Measurements from ENCODE around the gene ARHGEF11.

Gene ARHGEF11

DNA sequence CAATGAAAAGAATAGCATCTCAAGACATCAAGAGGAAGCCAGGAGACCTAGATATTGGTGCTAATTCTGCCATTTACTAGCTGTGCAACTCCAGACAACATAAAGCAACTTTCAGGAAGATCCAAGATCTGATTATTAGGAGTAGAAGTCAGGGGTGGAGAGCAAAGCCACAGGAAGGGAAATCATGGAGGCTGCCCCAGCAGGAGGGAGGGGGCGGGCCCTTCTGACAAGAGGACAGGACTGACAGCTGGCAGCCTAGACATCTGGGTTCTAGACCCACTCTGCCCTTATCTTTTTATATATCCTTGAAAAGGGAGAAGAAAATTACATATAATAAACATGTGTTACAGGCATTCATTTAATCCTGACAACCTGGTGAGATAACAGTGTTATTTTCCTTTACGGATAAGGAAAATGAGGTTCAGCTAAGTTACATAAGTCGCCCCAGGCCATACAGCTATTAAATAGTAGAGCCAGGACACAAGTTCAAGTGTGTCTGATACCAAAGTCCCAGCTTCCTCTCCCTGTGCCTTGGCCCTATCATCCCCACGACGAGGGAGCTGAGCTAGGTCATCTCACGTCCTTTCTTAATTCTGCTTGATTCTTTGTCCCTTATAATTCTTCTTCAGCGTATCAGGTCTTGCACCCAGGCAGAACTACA, 46.6 kb downstream of the ARHGEF11 start:
- no peak for DNase-seq

DNA sequence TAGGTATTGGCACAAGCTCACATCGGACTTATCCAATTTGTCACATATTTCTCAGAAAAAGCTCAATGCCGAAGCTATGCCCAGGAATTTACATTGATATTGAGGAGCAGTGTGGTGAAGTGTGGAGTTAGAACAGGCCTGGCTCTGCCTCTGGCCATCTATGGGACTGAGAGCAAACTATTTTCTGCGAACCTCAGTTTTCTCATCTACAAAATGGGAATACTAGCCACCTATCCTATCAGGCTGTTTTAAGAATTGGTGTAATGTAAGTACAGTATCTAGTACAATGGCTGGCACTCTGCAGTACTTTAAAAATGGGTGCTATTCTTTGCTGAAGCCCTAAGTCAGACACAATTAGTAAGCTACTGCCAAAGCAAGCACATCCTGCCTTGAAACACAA, 47.2 kb downstream of the ARHGEF11 start:
- no peak for DNase-seq

DNA sequence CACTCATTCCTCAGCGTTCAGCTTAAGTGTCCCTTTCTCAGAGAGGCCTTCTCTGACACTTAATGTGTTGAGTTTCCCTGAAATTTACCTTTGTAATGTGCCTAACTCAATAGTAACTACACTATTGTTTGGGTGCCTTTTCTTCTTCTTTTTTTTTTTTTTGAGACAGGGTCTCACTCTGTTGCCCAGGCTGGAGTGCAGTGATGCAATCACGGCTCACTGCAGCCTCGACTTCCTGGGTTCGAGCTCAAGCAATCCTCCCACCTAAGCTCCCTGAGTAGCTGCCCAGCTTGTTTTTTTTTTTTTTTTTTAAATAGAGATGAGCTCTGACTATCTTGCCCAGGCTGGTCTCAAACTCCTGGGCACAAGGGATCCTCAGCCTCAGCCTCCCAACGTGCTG, 50.1 kb downstream of the ARHGEF11 start:
- no peak for DNase-seq

DNA sequence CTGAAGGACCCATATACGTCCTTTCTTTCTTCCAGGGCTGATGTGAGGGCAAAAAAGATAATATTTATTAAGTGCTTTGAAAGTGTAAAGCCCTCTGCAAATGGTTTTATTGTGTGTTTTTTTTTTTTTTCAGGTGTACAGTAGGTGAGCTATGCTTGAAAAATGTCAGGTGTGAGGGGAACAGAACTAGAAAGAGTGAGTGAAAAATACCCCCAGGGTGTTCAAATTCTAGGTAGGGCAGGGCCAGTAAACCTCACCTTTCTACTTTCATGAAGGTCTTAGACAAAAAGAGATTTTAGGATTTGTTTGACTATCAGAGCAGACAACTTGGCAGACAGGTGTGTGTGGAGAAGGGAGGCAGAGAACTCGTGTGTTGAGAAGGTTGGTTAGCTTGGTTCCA, 51.3 kb downstream of the ARHGEF11 start:
- DNase-seq: no peak

DNA sequence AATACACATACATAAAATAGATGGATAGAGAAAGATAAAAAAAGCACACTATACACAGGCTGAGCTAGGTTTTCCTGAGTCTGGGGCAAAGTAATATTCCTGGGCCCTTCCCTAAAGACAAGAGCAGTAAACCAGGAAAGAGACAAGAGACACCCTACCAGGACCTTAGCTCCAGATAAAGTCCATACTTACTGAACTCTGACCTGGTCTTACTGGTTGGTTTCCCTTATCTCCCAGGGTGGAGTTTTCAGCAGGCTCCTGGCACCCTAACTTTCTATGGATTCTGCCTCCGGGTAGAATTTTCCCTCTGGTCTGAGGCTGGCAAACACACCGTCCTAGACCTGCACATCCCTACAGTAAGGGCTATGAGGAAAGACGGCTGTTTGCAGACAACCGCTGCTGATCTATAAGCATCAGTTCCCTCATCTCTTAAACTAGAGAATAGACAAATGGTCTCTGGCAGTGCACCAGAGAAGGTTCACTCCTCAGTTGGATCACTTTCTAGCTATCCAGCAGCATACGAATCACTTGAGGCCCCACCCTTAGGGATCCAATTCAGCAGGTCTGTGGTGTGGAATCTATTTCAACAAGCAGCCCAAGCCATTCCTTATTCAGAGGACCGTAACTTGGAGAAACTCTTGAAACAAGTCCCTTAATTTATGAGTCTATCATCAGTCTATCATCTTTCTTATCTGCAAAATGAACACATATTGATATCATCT, 52.0 kb downstream of the ARHGEF11 start:
- no peak for DNase-seq

DNA sequence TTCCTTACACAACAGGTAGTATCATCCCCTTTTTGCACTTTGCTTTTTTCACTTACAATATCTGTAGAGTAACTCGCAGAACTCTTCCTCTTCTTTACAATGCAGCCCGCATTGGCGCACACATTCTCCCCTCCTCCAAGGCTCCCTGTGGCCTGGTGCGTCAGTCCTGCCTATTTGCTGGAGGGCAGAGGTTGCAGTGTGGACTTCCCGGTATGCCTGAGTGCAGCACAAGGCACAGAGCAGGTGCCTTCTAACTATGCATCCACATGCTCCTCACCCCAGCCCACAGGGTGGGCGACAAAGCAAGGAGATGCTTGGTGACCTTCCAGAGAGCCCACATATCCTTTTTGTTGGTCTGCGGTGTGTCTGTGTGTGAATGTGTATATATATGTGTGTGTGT, 53.3 kb downstream of the ARHGEF11 start:
- no peak for DNase-seq

DNA sequence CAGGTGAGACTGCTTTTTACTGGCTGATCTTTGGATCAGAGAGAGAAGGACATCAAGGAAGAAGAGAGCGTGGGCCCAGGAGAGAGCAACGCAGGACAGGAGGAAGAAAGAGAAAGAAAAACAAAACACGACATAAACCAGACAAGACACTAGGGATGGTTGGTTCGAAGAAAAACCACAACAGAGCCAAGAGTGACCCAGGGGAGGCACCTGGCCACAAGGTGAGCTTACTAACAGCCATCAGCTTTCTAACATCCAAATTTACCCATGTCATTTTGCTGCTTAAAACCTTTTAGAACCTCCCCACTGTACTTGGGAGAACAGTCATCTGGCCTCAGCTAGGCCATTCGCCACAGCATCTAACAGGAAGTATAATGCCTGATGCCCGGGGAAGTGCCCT, 57.8 kb downstream of the ARHGEF11 start:
- no peak for DNase-seq

DNA sequence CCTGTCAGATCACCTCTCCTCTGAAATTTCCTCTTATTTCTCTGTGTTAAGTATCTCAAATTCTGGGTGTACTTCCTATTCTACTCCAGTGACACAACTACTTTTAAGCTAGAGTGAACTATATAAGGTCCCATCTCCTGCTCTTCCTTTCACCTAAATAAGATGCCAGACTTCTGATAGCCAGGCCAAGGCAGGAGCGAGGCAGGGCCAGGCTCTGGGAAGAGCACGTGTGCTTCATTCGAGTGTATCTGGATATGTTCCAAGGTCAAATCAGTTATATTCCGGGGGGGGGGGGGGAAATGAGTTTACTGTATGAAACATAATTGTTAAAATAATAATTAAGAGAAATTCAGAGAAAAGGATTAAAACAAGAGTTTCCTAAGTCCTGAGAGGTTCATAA, 65.0 kb downstream of the ARHGEF11 start:
- DNase-seq: no peak

DNA sequence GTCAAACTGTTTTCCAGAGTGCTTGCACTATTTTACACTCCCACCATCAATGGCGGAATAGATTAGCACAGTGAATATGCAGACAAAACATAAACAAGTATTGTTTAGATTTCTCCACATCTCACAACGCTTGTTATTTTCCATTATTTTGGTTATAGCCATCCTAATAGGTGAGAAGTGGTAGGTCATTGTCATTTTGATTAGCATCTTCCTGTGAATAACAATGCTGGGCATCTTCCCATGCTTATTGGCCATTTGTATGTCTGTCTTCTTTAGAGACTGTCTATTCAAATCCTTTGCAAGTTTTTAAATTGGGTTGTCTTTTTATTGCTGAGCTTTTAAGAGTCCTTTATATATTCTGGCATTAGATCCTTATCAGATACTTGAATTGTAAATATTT, 70.5 kb downstream of the ARHGEF11 start:
- no peak for DNase-seq

DNA sequence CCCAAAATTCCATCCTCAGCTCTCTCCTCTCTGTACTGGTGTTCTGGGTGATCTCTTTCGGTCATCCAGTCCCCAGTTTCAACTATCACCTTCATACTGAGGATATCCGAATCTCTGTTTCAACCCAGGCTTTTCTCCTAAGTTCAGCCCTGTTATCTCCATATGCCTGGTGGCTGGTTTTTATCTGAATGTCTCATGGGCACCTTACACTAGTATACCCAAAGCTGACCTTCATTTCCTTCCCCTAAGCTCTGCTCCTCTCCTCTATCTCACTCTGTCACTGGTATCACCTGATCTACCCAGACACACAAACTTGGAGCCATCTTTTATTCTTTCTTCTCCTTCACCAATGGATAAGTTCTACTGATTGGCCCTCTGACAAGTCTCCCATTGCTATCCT, 72.1 kb downstream of the ARHGEF11 start:
- DNase-seq: no peak

DNA sequence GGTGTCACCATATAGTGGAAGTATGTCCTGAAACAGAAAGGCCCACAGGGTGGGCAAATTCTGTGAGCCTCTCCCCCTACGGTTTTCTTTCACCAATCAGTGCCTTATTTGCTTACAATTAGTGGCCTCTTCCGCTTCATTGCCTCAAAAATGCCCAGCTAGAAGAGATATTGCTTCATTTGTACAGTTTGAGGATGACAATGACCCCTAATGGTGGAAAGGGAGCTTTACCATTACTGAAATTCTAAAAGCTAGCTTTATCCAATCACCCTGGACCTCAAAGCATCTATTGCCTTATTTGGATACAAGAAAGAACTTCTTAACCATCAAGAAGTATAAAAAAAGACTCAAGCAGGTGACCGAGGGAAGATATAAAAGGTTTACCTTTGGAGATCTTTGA, 75.5 kb downstream of the ARHGEF11 start:
- no peak for DNase-seq

DNA sequence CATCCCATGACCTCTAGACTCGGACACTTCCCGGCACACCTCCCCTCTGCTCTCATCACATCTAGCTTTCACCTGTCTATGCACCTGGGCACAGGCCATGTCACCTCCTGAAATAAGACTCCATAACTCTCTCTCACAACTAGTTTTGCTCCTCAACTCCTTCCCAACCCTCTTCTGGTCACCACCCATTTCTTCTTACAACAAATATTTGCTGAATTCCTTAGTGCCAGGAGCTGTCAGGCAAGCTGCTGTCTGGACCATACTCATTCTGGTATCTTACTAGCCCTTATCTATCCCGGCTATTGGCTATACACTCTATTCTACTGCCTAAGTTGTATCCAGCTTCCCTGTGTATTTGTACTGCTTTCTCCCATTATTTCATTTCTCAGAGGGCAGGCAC, 76.0 kb downstream of the ARHGEF11 start:
- no peak for DNase-seq

DNA sequence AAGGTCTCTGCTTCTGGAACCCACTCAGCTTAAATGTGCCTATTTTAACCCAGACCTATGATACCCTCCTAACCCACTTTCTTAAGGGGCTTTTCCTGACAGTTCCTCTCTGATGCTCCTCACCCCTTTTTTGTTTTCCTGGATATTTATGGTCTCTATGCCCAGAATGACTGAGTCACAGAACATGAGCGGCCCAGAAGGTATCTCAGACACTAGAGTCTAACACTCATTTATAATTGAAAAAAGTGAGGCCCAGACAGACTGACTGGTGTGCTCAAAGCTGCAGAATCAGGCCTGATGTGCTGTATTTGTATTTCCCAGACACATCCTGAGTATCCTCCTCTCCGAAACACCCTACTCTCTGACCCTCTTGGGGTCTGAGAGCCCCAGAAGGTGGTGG, 81.1 kb downstream of the ARHGEF11 start:
- no peak for DNase-seq

DNA sequence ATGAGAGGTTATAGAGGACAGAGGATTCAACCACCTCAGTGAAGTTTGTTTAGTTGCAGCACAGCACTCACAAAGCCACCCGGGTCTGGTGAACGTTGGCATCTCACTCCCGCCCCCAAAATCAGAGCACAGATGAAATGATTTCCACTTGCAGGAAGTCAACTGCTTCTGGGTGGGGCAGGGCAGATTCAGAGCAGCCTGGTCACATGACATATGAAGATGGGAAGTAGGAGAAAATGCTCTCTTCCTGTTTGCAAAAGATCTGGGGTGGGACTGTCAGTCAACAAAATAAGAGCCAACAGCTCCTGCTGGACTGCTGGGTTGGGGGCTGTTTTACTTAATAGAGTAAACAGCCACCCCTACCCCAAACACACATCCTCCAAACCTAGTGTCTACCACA, 81.9 kb downstream of the ARHGEF11 start:
- peak; percentile 38 for DNase-seq

DNA sequence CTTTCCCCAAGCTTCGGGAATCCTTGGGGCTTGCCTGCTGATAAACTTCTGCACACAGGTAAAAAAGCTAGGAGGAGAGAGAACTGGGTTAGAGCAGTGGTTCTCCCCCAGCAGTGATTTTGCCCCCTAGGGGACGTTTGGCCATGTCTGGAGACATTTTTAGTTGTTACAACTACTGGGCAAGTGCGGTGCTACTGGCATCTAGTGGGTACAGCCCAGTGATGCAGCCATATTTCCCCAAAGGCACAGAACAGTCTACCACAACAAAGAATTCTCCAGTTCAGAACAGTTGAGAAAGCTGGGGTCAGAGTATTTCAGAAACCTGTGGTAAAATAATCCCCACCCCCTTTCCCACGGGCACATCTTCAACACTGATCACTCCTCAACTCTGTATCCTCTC, 83.8 kb downstream of the ARHGEF11 start:
- peak; percentile 46 for DNase-seq

DNA sequence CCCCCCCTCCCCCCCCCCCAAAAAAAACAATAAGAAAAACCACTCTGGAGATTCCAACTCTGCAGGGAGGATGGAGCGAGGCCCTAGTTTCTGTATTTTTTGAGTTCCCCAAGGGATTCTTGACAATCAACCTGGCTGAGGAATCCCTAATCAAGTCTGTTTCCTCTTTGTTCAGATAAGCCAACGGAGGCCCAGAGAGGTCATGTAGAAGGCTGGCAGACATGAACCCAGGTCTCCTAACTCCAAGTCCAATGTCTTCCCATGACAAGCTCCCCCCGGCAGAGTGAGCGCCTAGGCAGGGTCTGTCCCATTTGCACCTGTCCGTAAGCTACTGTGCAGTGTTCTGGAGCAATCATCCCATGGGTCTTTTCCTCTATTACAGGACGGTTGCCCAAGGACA, 85.6 kb downstream of the ARHGEF11 start:
- no peak for DNase-seq

DNA sequence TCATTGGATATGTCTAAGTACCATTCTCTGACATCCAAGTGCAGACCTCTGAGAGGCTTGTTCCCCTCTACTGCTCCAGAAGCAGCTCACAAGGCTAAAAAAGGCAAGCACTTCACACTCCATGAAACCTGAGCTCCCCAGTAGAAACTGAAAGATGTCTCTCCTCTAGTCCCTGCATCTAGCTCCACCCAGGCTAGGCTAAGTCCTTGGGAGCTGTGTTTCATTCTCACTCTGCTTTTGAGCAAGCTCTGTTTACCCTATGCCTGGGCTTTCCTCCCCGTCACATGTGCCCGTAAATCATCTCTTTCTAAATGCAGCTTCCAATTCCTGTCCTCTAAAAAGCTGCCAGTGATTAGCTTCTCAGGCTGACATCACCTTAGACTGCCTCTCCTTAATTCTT, 86.1 kb downstream of the ARHGEF11 start:
- DNase-seq: no peak

DNA sequence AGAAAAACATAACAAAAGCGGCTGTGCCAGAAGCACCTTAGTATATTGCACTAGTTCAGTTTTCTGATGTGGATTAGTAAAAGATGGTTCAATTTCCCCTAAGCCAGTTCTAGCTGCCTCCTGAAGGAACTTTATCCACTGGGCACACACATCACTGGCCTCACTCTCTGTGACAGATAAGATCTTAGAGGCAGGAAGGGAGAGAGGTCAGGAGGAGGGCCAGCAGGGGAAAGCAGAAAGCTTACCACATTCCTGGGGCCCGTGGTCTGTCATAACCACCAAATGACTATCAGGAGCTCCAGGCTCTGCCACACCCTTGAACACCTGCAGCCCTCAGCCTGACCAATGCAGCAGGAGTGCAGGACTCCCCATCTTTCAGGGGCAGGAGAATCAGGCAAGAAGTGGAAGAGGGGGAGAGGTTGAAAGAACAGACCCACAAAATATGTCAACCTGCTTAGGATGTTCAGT, 87.3 kb downstream of the ARHGEF11 start:
- DNase-seq: no peak

DNA sequence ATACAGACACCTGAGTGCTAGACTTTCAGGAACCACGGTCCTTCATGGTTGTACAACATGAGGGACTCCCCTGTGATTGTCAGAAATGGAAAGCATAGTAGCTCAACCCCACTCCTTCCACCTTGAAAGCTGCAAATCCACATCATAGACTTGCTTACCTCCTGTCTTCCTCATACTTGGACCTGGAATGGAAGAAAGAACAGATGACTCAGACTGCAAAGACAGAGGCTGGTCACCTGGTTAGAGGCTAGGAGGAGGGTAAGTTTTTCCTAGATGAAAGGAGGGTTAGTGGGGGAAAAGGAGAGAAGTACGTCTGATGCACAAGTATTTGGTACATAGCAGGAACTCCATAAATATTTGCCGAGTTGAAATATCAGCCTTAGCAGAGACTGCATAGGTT, 87.9 kb downstream of the ARHGEF11 start:
- DNase-seq: no peak

DNA sequence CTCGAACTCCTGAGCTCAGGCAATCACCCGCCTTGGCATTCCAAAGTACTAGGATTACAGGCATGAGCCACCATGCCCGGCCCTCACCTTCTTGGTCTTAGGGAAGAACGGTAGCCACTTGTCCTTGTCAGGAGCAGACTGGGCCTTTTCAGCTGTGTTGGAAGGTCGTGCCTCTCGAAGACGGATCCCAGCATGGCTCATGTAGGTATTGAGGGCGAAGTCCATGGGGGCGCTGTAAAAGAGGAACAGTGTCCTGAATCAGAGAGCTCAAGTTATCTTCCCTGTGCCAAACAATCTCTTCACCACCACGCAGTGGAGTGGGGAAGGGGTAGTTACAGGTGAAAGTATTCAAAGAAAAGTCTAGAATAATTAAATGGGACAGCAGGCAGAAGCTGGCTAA, 89.2 kb downstream of the ARHGEF11 start:
- no peak for DNase-seq

DNA sequence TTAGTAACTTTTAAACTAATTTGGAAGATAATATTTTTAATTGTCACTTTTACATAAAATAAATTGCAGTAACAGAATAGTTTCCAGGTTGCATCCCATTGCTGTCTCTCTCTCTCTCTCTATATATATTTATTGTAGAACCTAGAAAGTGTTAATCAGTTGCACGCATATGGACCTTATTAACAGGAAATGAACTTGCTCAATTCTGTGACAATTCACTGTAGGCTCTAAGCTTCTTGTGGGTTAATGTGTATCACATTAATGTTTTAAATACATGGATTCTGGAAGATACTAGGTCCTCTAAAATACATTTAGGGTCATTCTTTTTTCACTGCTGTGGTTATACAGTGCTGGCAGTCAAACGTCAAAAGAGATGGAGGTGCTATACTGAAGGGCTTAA, 92.0 kb downstream of the ARHGEF11 start:
- DNase-seq: no peak

DNA sequence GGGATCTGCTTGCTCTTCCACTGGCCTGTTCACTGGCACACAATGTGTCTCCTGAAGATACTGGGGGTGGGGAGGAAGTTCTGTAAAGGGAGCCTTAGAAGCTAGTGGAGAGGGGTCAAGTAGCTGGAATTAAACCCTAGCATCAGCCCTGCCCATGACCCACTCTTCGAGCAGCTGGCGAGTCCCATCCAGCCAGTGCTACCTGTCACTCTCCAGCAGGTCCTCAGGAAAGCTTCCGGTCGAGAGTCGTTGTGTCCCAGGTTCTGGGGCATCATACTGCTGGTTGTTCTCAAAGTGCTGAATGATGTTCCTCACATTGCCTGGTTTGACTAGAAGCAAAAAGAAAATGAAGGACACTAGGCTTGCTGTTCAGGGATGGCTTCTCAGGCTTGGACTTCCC, 94.2 kb downstream of the ARHGEF11 start:
- DNase-seq: no peak

DNA sequence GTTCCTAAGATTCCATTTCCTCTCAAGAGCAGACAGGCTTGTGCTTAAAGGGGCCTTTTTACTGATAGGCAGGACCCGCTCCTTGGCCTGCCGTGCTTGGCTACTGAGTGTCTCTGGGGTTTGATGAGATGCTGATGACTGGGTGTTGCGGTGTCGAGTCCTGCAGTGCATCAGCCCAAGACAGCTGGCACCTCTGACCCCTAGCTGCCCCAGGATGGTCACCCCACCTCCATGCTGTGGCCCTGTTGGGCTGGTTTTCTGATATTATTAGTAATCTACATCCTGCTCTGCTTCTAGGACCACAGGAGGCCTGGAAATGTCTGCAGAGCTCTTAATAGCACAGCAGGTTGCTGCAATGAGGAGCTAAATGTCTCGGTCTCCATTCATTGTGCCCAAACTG, 96.4 kb downstream of the ARHGEF11 start:
- no peak for DNase-seq

DNA sequence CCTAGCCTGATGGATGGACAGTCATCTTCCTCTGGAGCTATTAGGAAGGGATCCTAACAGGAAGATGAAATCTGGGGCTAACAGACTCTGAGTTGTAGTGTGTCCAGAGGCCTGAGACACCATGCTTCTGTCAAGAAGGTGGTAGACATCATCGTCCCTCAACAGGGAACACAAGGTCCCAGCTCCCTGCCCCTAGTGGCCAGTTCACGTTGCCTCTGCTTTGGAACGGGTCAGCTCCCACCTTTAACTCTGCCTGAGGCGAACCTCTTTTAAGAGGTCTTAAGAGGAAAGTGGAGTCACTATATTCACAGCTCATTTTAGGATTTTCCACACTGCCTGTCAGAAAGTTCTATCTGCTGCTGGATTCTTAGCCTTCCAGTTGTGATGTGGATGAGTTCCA, 96.8 kb downstream of the ARHGEF11 start:
- no peak for DNase-seq

Measured in activated CD4-positive, alpha-beta T cell treated with anti-CD3 and anti-CD28 coated beads, Interleukin-10, Interleukin-2, amounts not matched to agents 100 ng/mL and 50 ng/mL, durations not matched to agents 16 hours and 8 hours (primary cell).